Measurements from ENCODE around the gene GRM8.

The GRM8 gene

GRCh38 chr7:127137146-127137545, 115.6 kb downstream of the GRM8 start:
- H3K27me3 ChIP-seq (ENCODE audit: control insufficient read depth, low read length): no peaks in the 10 kb centered on the region
- H3K9me2 ChIP-seq (replicated peaks; ENCODE audit: control insufficient read depth, low read length): no peaks in the 10 kb centered on the region
- no peaks in the 10 kb centered on the region for H3K79me2 ChIP-seq (ENCODE audit: control insufficient read depth, low read length)
- no peak overlapping the region for H3K4me2 ChIP-seq (ENCODE audit: low read length)
- H3K4me1 ChIP-seq (ENCODE audit: control insufficient read depth, low read length): no peaks in the 10 kb centered on the region
- H3K4me3 ChIP-seq (ENCODE audit: low read length): no peak overlapping the region
- no peaks in the 10 kb centered on the region for H4K20me1 ChIP-seq (ENCODE audit: control insufficient read depth, insufficient read depth, low read depth, low read length)
- H3K36me3 ChIP-seq (ENCODE audit: control insufficient read depth, low read length): no peaks in the 10 kb centered on the region
- no peak overlapping the region for H3K27ac ChIP-seq (ENCODE audit: low read depth, low read length)
- TF ChIP-seq EZH2phosphoT487 (IDR thresholded peaks at IDR 0.05; ENCODE audit: borderline replicate concordance, low read length): no peak
- TF ChIP-seq CTCF (IDR thresholded peaks at IDR 0.05; ENCODE audit: low read depth, low read length, poor library complexity, severe bottlenecking): no peak
- H3F3A ChIP-seq (ENCODE audit: control insufficient read depth, insufficient read depth): no peaks in the 10 kb centered on the region
- no peaks in the 10 kb centered on the region for H3K9me3 ChIP-seq (ENCODE audit: control insufficient read depth, insufficient read depth, low read length)

- TF ChIP-seq EZH2phosphoT487 (IDR thresholded peaks at IDR 0.05; ENCODE audit: borderline replicate concordance, low read length) (no peak), CTCF (IDR thresholded peaks at IDR 0.05; ENCODE audit: low read depth, low read length, poor library complexity, severe bottlenecking) (no peak)
- no peak overlapping the region for H3K27ac ChIP-seq (ENCODE audit: low read depth, low read length)
- no peak overlapping the region for H3K4me2 ChIP-seq (ENCODE audit: low read length)
- no peaks in the 10 kb centered on the region for H3K9me2 ChIP-seq (replicated peaks; ENCODE audit: control insufficient read depth, low read length)
- H3K36me3 ChIP-seq (ENCODE audit: control insufficient read depth, low read length): no peaks in the 10 kb centered on the region
- no peaks in the 10 kb centered on the region for H3K27me3 ChIP-seq (ENCODE audit: control insufficient read depth, low read length)
- no peaks in the 10 kb centered on the region for H3K4me1 ChIP-seq (ENCODE audit: control insufficient read depth, low read length)
- no peaks in the 10 kb centered on the region for H3F3A ChIP-seq (ENCODE audit: control insufficient read depth, insufficient read depth)
- H3K79me2 ChIP-seq (ENCODE audit: control insufficient read depth, low read length): no peaks in the 10 kb centered on the region
- no peak overlapping the region for H3K4me3 ChIP-seq (ENCODE audit: low read length)
- no peaks in the 10 kb centered on the region for H3K9me3 ChIP-seq (ENCODE audit: control insufficient read depth, insufficient read depth, low read length)
- H4K20me1 ChIP-seq (ENCODE audit: control insufficient read depth, insufficient read depth, low read depth, low read length): no peaks in the 10 kb centered on the region
These were observed 116.8 kb downstream of the GRM8 start for GRCh38 chr7:127135871-127136485.

- no peak overlapping the region for H3K4me3 ChIP-seq (ENCODE audit: low read length)
- H3K9me2 ChIP-seq (replicated peaks; ENCODE audit: control insufficient read depth, low read length): no peaks in the 10 kb centered on the region
- no peak for TF ChIP-seq CTCF (IDR thresholded peaks at IDR 0.05; ENCODE audit: low read depth, low read length, poor library complexity, severe bottlenecking)
- no peaks in the 10 kb centered on the region for H3K4me1 ChIP-seq (ENCODE audit: control insufficient read depth, low read length)
- no peaks in the 10 kb centered on the region for H3K36me3 ChIP-seq (ENCODE audit: control insufficient read depth, low read length)
- H3K27ac ChIP-seq (ENCODE audit: low read depth, low read length): no peak overlapping the region
- H3K9me3 ChIP-seq (ENCODE audit: control insufficient read depth, insufficient read depth, low read length): no peaks in the 10 kb centered on the region
- no peaks in the 10 kb centered on the region for H3K27me3 ChIP-seq (ENCODE audit: control insufficient read depth, low read length)
- H3K79me2 ChIP-seq (ENCODE audit: control insufficient read depth, low read length): no peaks in the 10 kb centered on the region
- H4K20me1 ChIP-seq (ENCODE audit: control insufficient read depth, insufficient read depth, low read depth, low read length): no peaks in the 10 kb centered on the region
- H3K4me2 ChIP-seq (ENCODE audit: low read length): no peak overlapping the region
- H3F3A ChIP-seq (ENCODE audit: control insufficient read depth, insufficient read depth): no peaks in the 10 kb centered on the region
These were observed 129.5 kb downstream of the GRM8 start for GRCh38 chr7:127123220-127123619.
